ENCODE results near the gene MBNL1. TPM values are rescaled to one million over a fixed set of nuclear protein-coding genes. Genes with fewer than 3 reads are reported as not detected.

The MBNL1 gene
- total and polyA plus RNA-seq, 2 donors (not counting 3 experiments of a cell fraction or from before 2014, with no cell fraction given): 179 to 362 TPM

- Histone ChIP-seq H3K9me3 (replicated peaks; ENCODE audit: control insufficient read depth, insufficient read depth, low read length) (no peaks in the 10 kb centered on the region), H4K20me1 (replicated peaks; ENCODE audit: control insufficient read depth, extremely low read depth, insufficient read depth, low read length) (peaks cover 4% of the 10 kb centered on the region), H3K9me1 (replicated peaks; ENCODE audit: control insufficient read depth, extremely low read depth, insufficient read depth, low read length) (peaks cover 4% of the 10 kb centered on the region), H3K9ac (replicated peaks; ENCODE audit: extremely low read depth, insufficient read depth, low read length) (no peak overlapping the region), H2AFZ (ENCODE audit: low read depth, low read length) (no peak overlapping the region), H3K36me3 (ENCODE audit: control insufficient read depth in 2 of 2, extremely low read depth in 1 of 2, insufficient read depth in 2 of 2, low read length in 2 of 2) (peaks cover 14 to 38% of the 10 kb centered on the region in 2 experiments), H3K27ac (ENCODE audit: insufficient read depth, low read depth, low read length) (no peak overlapping the region), H3K4me3 (replicated peaks in 1 of 3; ENCODE audit: insufficient read depth in 1 of 3, low read depth in 1 of 3, low read length in 3 of 3) (no peak overlapping the region), H3K27me3 (ENCODE audit: control insufficient read depth in 2 of 2, insufficient read depth in 2 of 2, low read length in 2 of 2) (no peaks in the 10 kb centered on the region), H3K79me2 (ENCODE audit: control insufficient read depth, insufficient read depth, low read length) (peaks cover 26% of the 10 kb centered on the region), H3K4me1 (ENCODE audit: control insufficient read depth, extremely low read depth, insufficient read depth, low read length) (no peaks in the 10 kb centered on the region), H3K4me2 (ENCODE audit: insufficient read depth, low read length) (no peak overlapping the region)
- dilution Hi-C loops (cut with MboI; ENCODE audit: extremely low pct_ligation_motif_present, low sequenced_read_pairs) (no loop called here), intact Hi-C loops (cut with micrococcal nuclease) (no loop called here)
- BruUV-seq (replicated peaks): no TSS peak
- POLR2A ChIA-PET: no interaction called here
- DNase-seq (ENCODE audit: low read depth, low spot score) (no peak), FAIRE-seq (no peak)
- CTCF ChIA-PET: interaction anchor here (0.9 to 2.5 kb wide), 4 partner anchors 8 to 66 kb away, joined by 3 to 9 read pairs (median 6); no protein-coding TSS in a partner anchor
- no peak for TF ChIP-seq POLR2A (IDR thresholded peaks at IDR 0.05; ENCODE audit: low read depth, low read length)
- no peak for TF ChIP-seq FOS (IDR thresholded peaks at IDR 0.05; ENCODE audit: borderline replicate concordance, insufficient read depth, low read length)
- TF ChIP-seq JUN (IDR thresholded peaks at IDR 0.05; ENCODE audit: borderline replicate concordance, insufficient read depth, insufficient read length, low read depth): no peak
- TF ChIP-seq EZH2 (IDR thresholded peaks at IDR 0.05; ENCODE audit: borderline replicate concordance, low read depth, low read length, severe bottlenecking): no peak
- no peak for TF ChIP-seq GATA2 (IDR thresholded peaks at IDR 0.05; ENCODE audit: insufficient read depth, insufficient read length, low read depth, low read length)
- TF ChIP-seq MYC (IDR thresholded peaks at IDR 0.05; ENCODE audit: low read depth, low read length): no peak
- no peak for TF ChIP-seq POLR2AphosphoS5 (IDR thresholded peaks at IDR 0.05; ENCODE audit: insufficient read depth, low read depth, low read length)
- TF ChIP-seq CTCF (IDR thresholded peaks at IDR 0.05; ENCODE audit: extremely low read depth in 1 of 2, insufficient read depth in 1 of 2, low read depth in 1 of 2, low read length in 2 of 2): no peak
- no peak for TF ChIP-seq MAX (IDR thresholded peaks at IDR 0.05; ENCODE audit: insufficient read depth, insufficient read length)
Measured at GRCh38 chr3:152458376-152459117, 189.8 kb downstream of the MBNL1 start.
